HG03469 (cell line): ENCODE results near the gene KCNQ1OT1.

Experiments used
- ATAC-seq: cut with Tn5 transposase; IDR thresholded peaks from one replicate; pipeline ENCODE4 v1.9.1; 2021; ENCODE audit warnings: mild to moderate bottlenecking, moderate library complexity, moderate number of reproducible peaks; ENCODE audit not compliant: unreplicated experiment

Gene KCNQ1OT1

DNA sequence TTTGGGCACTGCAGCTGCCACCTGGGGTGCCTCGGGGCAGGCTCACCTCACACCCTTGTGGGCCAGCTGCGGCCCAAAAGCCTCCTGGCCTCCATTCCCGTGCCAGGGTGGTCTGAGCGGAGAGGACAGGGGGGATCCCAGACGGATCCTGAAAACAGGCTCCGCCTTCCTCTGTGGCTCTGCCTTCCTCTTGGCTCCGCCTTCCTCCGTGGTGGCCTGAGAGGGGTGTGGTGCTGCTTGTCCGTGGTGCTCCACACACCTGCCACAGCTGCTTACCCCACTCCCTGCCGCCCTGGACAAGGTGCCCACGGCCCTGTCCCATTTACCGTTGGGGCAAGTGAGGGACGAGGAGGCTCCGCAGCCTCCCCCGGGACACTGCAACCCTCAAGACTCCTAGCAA, 23.2 kb upstream of the KCNQ1OT1 start:
- no peak for ATAC-seq

DNA sequence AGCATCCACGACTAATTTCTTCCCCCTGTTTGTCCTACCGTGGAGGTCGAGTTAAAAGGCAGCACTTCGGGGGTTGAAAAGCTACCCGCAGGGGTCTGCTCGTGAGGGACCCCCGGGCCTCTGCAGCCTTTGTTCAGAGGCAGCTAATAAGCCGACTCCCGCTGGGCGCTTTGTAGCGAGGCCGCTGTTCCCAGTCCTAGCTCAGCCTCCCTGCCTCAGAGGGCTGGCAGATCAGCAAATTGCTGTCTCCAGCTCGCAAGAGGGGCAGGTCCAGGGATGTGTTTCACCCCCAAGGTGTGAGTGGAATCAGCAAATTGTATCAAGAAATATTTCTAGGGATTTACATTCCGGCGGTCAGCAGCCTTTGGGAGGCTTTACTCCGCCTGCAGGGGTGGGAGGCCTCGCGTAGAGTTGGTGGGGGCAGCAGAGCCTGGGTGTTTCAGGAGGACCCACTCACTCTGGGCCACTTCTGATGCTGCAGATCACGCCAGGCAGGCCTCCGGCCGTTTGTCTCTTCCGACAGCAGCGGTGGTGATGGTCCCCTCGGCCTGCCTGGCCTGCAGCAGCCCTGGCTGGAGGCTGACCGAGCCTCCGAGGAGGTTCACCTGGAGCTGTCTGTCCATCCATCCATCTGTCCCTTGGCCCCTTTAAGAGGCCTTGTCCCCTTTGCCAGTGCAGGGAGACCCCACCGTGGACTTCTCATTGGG, 21.6 kb upstream of the KCNQ1OT1 start:
- ATAC-seq = no peak

DNA sequence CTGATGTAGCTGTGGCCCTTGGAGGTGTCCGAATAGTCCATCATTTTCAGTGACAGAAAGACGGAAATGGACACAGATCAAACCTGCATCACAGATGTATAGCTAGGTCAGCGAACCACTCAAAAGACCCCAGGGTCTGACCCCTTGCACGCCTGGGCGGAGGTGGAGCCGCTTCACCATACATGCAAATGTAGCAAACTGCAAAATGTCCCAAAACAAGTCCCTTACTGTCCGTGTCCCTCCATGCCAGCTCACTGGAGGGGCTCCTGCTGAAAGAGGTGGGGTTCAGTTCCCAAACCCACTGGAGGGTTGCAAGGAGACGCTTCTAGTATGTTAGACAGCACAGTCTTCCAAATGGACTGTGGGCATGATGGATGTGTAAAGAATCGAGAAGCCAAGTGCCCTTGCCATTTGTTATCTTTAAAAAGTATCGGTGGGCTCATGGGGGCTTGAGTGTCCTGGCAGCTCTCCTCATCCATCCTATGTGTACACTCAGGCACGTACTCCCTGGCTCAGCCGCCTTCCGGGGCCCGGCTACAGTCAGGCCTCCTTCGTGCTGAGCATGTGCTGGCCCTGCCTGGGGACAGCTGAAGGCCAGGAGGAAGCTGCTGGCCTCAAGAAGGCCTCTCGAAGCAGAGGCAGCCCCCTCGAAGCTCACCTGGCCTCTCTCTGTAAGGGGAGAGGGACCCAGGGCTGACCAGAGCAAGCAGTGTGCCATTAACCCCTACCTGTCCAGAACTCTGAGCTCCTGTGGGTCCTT, 20.2 kb upstream of the KCNQ1OT1 start:
- ATAC-seq = no peak

DNA sequence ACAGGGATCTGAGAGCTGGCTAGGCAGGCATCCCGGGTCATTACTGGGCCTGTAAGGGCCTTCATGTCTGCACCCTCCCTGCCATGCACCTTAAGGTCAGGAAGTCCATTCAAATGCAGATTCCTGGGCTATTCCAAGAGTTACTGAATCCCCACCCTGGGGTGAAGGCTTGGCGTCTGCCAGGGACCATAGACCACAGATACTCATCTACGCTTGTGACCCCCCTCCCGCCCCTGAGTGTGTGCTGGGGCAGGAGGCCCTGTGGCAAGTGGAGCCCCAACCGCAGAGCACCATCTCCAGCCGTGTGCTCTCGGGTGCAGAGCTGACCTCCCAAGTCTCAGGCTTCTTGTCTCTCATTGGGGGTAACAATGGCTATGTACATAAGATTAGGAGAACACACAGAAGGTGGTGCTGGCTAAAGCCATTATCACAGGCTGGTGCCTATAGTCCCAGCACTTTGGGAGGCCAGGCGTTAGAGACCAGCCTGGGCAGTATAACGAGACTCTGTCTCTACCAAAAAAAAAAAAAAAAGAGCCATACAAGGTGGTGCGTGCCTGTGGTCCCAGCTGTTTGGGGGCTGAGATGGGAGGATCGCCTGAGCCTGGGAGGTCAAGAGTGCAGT, 19.1 kb upstream of the KCNQ1OT1 start:
- no peak for ATAC-seq

DNA sequence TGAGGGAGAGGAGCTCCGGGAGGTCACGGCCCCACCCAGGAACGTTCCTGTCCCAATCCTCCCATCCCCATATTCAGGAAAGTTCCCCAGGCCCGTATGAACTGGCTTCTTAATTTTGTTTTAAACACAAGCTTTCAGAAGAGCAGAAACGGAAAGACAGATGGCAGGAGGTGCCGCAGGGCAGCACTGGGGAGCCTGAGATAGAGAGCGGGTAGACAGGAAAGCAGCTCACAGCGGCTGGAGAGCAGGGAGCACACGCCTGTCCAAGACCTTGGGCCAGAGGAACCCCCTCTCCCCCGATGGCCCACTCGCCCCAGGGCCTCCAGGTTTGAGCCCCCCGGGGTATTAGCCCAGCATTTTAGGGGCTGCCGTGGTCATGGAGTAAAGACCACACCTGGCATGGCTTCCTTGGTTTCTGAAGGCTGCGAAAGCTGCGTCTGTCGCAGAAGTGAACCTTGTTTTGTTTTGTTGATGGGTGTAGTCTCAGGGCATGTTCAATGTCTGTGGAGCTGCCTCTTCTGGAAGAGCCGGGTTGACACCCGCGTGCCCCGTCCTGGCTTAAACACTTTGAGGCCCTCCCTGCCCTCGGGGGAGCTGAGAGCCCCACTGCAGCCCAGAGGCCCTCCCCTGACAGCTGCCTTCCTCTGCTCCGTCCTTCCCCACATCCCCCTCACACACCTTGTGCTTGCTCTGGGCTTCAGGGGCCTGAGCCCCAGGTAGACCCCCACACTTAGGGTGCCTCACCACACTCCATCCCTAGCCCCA, 17.9 kb upstream of the KCNQ1OT1 start:
- no peak for ATAC-seq

DNA sequence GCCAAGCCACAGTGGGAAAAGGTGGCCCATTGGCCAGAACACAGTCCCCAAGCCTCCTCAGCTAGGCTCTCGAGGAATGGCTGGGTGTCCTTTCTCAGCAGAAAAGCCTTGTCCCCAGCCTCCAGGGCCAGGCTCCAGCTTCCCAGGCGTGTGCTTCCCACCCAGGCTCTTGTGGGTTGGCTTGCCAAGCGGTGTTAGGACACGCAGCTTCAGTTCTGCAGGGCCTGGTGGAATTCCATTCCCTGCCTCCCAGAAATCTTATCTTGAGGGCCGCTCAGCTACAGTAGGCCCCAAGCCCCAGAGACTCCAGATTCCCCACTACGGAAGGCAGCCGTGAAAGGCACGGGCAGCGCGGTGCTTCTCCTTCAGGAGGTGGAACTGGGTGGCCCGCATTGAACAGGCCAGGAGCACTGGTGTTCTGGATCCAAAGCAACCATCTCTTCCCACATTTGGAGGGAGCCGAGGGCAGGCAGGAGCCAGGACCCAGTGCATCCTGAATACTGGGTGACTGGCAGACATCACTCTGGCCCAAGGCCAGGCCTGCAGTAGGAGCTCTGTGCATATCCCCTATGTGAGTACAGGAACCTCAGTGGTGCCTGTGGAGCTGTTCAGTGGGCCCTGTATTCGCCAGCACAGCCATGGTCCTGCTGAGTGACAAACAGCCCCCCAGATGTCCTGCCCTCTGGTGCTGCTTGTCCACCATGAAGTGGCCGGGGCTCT, 16.7 kb upstream of the KCNQ1OT1 start:
- ATAC-seq = no peak

DNA sequence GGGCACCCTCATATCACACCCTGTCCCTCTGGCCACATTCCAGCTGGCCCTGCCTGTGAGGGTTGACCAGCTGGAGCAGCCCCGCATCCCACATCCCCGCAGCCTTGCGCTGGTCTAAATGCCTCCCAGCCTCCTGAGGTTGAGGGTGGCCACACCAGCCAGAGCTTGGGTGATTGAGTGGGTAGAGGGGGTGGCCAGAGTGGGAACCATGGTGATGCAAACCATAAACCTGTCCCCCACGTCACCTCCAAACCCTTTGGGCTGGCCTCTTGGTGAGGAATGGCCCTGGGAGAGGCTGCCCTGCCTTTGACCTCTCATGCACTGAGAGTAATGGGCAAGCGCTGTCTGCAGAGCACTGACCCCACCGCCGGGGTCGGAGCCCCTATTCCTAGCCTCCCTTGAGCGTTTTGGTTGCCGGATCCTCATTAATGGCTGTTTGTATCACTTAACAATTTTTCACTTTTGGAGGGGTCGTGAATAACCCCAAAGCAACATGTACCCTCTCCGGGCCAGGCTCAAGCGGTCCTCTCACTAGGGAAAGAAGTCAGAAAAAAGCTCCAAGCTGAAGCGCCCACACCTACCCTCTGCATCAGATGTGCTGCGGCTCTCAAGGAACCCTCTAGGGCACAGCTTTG, 16.0 kb upstream of the KCNQ1OT1 start:
- ATAC-seq = no peak

DNA sequence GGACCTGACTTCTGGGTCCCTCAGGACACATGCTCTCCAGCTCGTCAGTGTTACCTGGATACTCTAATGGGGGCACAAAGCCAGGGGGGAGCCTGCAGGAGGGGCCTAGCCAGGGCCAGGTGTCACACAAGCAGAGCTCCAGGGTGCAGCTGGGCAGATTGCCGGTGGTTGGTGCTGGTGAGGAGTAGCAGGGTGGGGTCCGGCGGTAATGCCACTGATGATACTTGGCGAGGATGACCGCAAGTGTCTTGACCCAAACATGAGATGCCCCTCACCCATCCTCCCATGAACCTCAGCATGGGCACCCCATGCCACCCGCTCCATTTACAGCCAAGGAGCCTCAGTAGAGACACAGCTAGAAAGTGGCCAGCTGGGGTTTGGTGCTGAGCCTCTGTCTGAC, 15.1 kb upstream of the KCNQ1OT1 start:
- ATAC-seq = no peak

DNA sequence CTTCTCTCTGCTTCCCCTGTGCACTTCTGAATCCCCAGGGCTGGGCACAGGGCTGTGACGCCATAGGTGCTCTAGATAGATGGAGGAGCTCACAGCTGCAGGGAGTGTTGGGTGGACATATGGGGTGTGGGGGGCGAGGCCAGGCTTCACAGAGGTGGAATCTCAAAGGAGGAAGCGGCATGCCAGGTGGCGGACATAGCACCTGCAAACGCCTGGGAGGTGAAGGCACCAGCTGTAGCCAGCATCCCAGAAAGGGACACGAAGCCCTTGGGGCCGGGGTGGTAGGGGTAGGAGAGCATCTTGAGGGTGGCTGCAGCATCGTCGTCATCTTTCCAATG, 14.6 kb upstream of the KCNQ1OT1 start:
- ATAC-seq = no peak

DNA sequence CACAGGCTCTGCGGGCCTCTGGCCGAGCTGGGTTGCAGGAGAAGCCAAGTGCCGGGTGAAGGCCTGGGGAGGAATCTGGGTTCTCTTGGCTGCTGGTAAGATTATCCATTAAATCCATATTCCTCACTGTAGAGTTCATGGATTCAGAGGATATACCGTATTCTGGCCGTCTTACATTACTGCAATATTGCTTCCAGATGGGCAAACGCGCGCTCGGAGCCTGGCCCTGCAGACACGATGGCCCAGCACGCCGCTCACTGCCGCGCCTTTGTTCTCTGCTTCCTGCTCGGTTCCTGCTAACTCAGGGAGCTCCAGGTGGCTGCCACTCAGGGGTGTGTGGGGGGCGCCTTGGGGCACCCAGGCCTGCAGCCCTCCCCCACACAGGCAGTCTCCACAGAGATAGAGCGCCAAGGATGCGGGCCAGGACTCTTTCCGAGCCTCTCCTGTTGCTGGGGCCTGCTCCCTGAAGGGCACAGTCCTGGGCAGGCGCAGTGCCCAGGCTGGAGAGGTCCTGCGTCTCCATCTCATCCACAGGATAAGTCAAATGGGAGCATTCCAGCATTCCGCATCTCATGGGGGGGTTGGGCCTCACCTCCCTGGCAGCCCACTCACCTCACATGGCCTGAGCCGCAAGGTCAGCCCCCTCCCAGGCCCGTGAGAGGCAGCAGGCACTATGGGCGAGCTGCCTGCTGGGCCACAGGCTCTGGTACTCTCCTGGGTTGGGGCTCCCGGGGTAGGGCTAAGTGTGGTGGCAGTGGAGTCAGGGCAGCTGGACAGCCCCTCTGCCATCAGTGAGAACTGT, 14.1 kb upstream of the KCNQ1OT1 start:
- no peak for ATAC-seq

DNA sequence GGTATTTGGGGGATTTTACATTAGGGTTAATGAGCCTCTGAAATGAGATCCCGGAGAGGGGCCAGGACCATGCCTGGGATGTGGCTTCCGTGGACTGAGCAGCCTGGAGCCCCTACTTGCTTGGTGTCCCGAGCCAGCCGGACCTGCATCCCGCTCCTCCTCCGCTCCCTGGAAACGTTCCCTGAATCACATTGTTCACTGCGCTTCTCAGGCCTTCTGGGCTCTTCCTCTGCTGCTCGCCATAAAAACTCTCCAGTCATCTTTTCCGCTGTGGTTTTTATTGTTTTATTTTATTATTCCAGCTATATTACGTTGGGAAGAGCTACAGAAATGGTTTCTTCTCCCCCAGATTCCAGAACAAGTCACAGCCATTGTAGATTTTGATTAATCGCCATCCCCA, 13.3 kb upstream of the KCNQ1OT1 start:
- no peak for ATAC-seq

DNA sequence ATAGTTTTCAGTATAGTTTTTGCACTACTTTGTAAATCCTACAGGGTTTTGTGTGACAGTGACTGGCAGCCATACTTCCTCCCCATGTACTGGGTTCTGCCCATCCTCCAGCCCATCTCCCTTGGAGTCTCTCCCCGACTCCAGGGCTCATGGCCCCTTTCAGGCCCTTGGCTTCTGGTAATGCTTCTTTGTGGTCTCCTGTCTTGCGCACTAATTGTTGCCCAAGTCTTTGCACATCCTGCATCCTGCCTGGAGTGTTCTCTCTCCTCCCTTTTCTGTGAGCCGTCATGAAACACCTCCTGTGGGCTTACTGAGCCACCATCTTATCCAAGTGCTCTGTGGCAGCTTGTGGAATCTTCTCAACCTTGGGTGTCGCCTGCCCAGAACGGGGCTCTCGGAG, 11.4 kb upstream of the KCNQ1OT1 start:
- ATAC-seq = no peak

DNA sequence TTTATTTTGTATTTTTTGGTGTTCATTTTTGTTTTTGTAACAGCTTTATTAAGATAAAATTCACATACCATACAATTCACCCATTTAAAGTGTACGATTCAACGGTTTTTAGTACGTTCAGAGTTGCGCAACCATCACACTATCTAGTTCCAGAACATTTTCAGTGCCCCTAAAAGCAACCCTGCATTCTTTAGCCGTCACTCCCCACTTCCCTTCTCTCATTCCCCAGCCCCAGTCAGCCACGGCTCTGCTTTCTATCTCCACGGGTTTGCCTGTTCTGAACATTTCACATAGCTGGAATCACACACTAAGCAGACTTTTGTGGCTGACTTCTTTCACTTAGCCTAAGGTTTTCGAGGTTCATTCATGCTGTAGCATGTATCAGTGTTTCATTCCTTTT, 9.6 kb upstream of the KCNQ1OT1 start:
- no peak for ATAC-seq

DNA sequence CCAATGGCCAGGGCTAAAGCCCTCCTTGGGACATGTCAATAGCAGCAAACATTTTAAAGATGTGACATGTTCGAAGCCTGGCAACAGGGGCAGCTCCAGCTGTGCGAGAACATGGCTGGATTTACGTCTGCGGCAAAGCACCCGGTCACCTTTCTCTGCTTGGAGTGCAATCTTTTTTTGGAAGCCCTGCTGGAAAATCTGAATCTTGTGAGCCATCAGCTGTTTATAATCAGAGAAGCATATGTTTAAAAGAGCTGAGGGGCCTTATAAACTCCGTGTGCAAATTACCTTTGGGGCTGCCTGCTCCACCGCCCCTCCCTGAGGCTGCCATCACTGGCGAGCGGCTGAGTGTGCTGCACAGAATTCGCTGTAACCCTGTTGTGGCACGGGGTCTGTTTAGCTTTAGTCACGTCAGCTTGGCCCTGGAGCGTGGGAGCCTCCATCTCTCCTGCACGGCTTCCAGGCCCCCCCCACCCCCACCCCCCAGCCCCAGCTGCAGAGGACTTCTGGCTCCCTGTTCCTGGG, 9.0 kb upstream of the KCNQ1OT1 start:
- ATAC-seq = no peak

DNA sequence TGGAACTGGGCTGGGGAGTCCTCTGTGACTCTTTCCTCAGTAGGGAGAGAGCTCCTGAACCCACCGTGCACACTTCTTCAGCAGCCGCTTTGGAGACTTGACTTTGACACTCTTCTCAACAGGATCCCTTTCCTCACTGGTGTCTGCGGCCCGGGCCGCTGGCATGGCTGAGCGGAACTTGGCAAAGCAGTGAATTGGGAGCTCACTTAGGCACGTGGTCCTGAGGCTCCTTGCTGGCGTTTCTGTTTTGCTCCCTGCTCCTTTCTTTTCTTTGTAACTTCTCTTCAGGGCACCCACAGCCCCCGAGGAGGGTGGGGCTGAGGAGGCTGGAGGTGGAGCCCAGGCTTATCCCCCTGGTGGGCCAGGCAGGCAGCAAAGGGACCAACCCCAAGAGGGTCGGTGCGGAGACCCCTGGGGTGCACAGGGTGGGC, 8.4 kb upstream of the KCNQ1OT1 start:
- ATAC-seq = no peak

DNA sequence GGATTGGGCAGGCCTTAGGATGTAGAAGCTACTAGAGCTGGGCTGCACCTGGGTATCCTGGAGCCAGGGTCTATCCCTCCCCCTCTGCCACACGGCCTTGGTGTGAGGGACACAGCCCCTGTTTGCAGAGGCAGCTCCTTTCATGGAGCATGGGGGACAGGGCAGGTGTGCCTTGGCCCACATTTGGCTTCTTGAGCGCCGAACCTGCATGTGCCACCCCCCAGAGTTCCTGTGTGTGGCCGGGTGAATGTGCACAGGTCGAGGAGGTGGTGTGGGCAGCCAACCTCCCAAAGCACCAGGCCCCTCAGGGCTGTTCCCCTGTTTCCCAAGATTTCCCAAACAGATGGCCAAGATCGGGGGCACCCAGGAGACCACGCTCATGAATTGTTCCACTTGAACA, 7.9 kb upstream of the KCNQ1OT1 start:
- no peak for ATAC-seq

DNA sequence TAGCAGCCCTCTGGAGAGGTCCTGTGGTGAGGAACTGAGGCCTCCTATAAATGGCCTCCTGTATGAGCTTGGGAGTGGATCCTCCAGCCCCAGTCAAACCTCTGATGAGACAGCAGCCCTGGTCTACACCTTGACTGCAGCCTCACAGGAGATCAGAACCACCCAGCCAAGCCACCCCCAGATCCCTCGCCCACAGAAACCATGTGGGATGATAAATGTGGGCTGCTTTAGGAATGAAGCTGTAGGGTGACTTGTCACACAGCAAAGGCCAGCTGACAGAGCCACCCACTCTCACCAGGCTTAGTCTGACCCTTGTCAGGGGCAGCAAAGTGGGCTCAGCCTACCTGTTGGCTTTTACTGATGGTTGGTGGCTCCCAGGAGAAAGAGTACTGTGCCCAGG, 6.5 kb upstream of the KCNQ1OT1 start:
- no peak for ATAC-seq

DNA sequence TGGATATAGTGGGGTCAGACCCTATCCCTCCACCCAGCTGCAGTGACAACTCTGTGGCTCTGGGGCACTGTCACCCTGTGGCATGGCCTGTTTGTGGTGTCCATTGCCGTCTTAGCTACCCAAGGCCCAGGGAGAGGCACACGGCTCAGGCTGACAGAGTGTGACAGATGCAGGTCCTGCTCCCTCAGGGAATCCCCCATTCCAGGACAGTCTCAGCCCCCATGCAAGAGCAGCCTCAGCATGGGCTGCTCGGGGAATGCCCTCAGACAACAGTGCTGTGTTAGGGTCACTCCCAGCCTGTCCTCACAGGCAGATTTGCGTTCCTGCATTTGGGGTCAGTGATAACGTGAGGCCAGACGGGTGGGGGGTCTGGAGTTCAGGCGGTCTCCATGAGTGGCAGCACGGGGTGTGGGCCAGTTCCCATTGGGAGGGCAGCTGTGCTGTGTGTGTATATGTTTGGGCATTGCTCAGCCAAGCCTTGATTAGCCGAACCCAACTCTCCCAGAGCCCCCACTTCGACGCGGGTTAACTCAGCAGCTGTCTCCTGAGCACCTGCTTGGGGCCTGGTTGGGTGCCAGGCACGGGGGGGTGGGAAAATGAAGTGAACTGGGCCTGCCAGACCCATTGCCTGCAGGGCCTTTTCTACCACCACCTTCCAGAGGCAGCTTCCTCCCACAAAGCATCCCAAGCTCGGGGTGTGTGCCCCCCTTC, 5.3 kb upstream of the KCNQ1OT1 start:
- ATAC-seq = no peak

DNA sequence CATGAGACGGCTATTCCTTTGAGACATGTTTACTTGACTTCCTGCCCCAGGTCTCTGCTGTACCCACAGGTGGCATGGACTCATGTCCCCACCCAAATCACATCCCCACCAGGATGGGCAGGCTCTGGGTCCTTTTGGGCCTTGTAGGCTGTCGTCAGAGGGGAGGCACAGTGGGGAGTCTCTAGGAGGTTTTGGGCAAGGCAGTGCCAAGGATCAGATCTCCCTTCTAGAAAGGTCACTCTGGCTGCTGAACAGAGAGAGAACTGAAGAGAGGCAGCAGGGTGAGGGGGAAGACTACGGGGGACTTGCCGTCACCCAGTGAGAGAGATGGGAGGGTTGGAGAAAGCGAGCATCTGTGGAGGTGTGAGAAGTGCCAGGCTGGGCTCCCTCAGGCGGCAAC, 4.6 kb upstream of the KCNQ1OT1 start:
- no peak for ATAC-seq
